Rectal smooth muscle tissue (tissue), 1 donor: Measurements from ENCODE around the gene ATG2A.

Experiments
- H3K27ac ChIP-seq: one replicate; pipeline ENCODE4 v1.7.0; 2013; ENCODE audit warnings: low read depth, low read length, inconsistent platforms
- H3K27me3 ChIP-seq: one replicate; pipeline ENCODE4 v1.7.0; 2013; ENCODE audit warnings: low read length; ENCODE audit not compliant: control insufficient read depth, insufficient read depth
- H3K36me3 ChIP-seq: one replicate; pipeline ENCODE4 v1.7.0; 2013; ENCODE audit warnings: low read length; ENCODE audit not compliant: control insufficient read depth, insufficient read depth
- H3K4me1 ChIP-seq: one replicate; pipeline ENCODE4 v1.7.0; 2013; ENCODE audit warnings: low read length; ENCODE audit not compliant: control insufficient read depth, insufficient read depth
- H3K4me3 ChIP-seq: one replicate; pipeline ENCODE4 v1.7.0; 2013; ENCODE audit warnings: low read length
- H3K9ac ChIP-seq: one replicate; pipeline ENCODE4 v1.7.0; 2013; ENCODE audit warnings: low read length

The ATG2A gene

DNA sequence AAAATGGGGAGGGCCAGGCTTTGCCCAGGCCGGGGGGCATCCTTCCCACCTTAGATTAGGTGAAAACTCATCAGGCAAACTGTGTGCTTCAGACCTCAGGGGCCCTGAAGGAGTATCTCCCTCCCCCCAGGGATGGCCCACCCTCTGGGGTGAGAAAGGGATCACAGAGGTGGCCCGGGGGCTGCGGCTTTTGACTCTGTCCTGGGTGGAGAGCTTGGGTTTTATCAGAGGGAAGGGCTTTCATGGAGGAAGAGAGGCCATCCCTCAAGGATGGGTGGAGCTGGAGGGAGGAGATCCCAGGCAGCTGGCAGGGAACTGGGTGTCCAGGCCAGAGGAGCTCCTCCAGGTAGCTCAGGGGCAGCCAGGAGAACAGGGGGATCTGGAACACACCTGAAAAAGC is 4.4 kb upstream of the ATG2A start:
- H3K4me1 ChIP-seq: peaks cover 7% of the 10 kb centered on the region
- no peaks in the 10 kb centered on the region for H3K36me3 ChIP-seq
- no peak overlapping the region for H3K4me3 ChIP-seq
- no peak overlapping the region for H3K9ac ChIP-seq
- H3K27me3 ChIP-seq: no peaks in the 10 kb centered on the region
- no peak overlapping the region for H3K27ac ChIP-seq

DNA sequence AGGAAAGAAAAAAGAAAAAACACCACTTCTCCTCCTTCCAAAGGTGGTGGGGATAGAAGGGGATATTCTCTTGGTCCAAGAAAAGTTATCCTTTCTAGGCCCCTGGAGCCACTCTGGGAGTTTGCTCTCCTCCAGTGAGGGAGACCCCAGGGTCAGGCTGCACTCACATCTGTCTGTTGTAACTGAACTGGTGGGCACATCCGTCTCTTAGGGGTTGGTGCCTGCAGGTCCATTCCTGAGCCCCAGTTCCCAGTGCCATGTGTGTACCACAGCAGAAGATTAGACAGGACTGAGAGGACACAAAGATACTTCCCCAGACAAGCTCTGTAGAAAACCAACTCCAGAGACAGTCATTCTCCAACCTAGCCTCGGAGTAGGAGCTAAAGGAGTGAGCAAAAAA is 3.1 kb upstream of the ATG2A start:
- Histone ChIP-seq H3K36me3 (no peaks in the 10 kb centered on the region), H3K27me3 (no peaks in the 10 kb centered on the region), H3K9ac (no peak overlapping the region), H3K4me1 (peaks cover 13% of the 10 kb centered on the region), H3K4me3 (no peak overlapping the region), H3K27ac (no peak overlapping the region)

- Histone ChIP-seq H3K4me3 (no peak overlapping the region), H3K27ac (no peak overlapping the region), H3K36me3 (no peaks in the 10 kb centered on the region), H3K27me3 (no peaks in the 10 kb centered on the region), H3K4me1 (peaks cover 13% of the 10 kb centered on the region), H3K9ac (no peak overlapping the region)
Measured at GRCh38 chr11:64919627-64920026, 2.6 kb upstream of the ATG2A start.

GRCh38 chr11:64918017-64918416 is 1.0 kb upstream of the ATG2A start:
- H3K4me3 ChIP-seq: peak overlapping the region; percentile 73
- H3K27ac ChIP-seq: peak overlapping the region; percentile 82
- H3K36me3 ChIP-seq: peaks cover 7% of the 10 kb centered on the region
- no peaks in the 10 kb centered on the region for H3K27me3 ChIP-seq
- peaks cover 9% of the 10 kb centered on the region for H3K4me1 ChIP-seq
- H3K9ac ChIP-seq: peak overlapping the region; percentile 20

DNA sequence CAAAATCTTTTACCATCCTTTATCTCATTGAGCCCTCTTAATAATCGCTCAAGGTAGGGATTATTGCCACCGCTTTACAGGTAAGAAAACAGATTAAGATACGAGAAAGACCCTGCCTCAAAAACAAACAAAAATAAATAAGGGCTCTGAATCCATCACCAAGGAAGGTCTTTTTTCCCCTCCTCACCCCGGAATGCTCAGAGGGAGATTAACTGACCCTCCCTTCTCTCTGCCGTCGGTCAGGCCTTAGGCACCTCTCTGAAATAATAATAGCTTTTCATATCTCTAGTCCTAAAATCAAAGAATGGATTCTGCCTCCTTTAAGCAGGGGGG is 620 bp upstream of the ATG2A start:
- H3K36me3 ChIP-seq: peaks cover 10% of the 10 kb centered on the region
- H3K9ac ChIP-seq: peak overlapping the region; percentile 20
- peak overlapping the region; percentile 82 for H3K27ac ChIP-seq
- no peaks in the 10 kb centered on the region for H3K27me3 ChIP-seq
- peak overlapping the region; percentile 73 for H3K4me3 ChIP-seq
- peaks cover 9% of the 10 kb centered on the region for H3K4me1 ChIP-seq

GRCh38 chr11:64916040-64916774 is 802 bp downstream of the ATG2A start:
- H3K27me3 ChIP-seq: no peaks in the 10 kb centered on the region
- H3K36me3 ChIP-seq: peaks cover 20% of the 10 kb centered on the region
- H3K9ac ChIP-seq: peak overlapping the region; percentile 93
- peaks cover 9% of the 10 kb centered on the region for H3K4me1 ChIP-seq
- peak overlapping the region; percentile 70 for H3K27ac ChIP-seq
- H3K4me3 ChIP-seq: peak overlapping the region; percentile 94

- Histone ChIP-seq H3K36me3 (peaks cover 28% of the 10 kb centered on the region), H3K4me3 (peak overlapping the region; percentile 94), H3K27me3 (no peaks in the 10 kb centered on the region), H3K9ac (no peak overlapping the region), H3K27ac (no peak overlapping the region), H3K4me1 (peaks cover 9% of the 10 kb centered on the region)
Measured at GRCh38 chr11:64915376-64915887, 1.6 kb downstream of the ATG2A start.

- no peak overlapping the region for H3K27ac ChIP-seq
- peaks cover 36% of the 10 kb centered on the region for H3K36me3 ChIP-seq
- no peak overlapping the region for H3K4me3 ChIP-seq
- no peak overlapping the region for H3K9ac ChIP-seq
- no peaks in the 10 kb centered on the region for H3K27me3 ChIP-seq
- peaks cover 9% of the 10 kb centered on the region for H3K4me1 ChIP-seq
Measured at GRCh38 chr11:64914123-64914522, 2.9 kb downstream of the ATG2A start.

- Histone ChIP-seq H3K4me1 (peaks cover 9% of the 10 kb centered on the region), H3K36me3 (peaks cover 43% of the 10 kb centered on the region), H3K27ac (no peak overlapping the region), H3K4me3 (no peak overlapping the region), H3K27me3 (no peaks in the 10 kb centered on the region), H3K9ac (no peak overlapping the region)
Measured at GRCh38 chr11:64913171-64913727, 3.8 kb downstream of the ATG2A start.

- H3K4me3 ChIP-seq: no peak overlapping the region
- H3K4me1 ChIP-seq: peaks cover 9% of the 10 kb centered on the region
- no peak overlapping the region for H3K9ac ChIP-seq
- H3K27me3 ChIP-seq: no peaks in the 10 kb centered on the region
- peaks cover 53% of the 10 kb centered on the region for H3K36me3 ChIP-seq
- no peak overlapping the region for H3K27ac ChIP-seq
Measured at GRCh38 chr11:64911689-64912088, 5.3 kb downstream of the ATG2A start.

DNA sequence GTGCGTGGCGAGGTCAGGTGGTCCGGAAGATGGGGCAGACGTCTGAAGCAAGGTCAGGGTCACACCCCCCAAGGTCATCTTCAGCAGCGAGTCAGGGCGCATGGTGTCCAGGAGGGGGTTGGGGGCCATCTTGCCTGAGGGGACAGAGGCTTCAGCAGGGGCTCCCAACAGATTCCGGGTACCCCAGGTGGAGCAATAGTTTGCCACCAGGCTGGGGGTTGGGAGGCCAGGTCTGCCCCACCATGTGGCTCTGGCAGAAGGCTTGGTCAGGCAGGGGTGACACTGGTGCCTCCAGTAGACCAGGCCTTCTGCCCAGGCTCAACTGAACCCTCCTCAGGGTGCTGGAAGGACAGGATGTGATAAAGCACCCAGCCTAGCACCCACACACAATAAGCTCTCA is 5.9 kb downstream of the ATG2A start:
- peaks cover 58% of the 10 kb centered on the region for H3K36me3 ChIP-seq
- H3K9ac ChIP-seq: no peak overlapping the region

DNA sequence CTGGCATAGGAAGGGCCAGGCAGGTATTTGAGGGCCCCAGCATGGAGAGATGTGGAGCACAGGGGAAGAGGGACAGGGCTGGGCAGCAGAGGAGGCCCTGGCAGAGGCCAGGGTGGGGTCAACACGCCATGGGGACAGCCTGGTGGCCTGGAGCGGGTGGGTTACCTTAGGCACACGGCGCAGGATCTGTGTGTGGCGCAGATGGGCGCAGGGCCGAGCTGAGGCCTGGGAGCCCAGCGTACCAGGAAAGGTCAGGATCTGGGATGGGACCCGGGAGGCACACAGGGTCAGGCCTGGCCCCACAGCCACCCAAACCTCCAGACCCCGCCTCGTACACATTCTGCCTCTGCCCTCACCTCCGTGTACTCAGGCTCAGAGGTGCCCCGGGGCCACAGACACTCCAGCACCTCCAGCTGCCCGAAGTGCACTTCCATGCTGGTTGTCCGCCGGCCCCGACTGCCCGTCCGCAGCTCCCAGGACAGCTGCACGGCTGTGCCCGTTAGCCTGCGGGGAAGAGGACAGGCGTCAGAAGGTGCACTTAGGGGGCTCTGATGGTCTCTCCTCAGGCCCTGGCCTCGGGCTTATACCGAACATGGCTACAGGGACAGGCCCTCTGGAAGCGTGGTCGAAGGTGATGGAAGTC is 6.4 kb downstream of the ATG2A start:
- H3K36me3 ChIP-seq: peaks cover 62% of the 10 kb centered on the region
- no peak overlapping the region for H3K4me3 ChIP-seq
- no peak overlapping the region for H3K9ac ChIP-seq
- no peak overlapping the region for H3K27ac ChIP-seq
- peaks cover under 1% of the 10 kb centered on the region for H3K4me1 ChIP-seq
- no peaks in the 10 kb centered on the region for H3K27me3 ChIP-seq

More for the DNA sequence above, 5.9 kb downstream of the ATG2A start:
- Histone ChIP-seq H3K4me3 (no peak overlapping the region), H3K27me3 (no peaks in the 10 kb centered on the region), H3K4me1 (peaks cover 6% of the 10 kb centered on the region), H3K27ac (no peak overlapping the region)
